ENCODE results near the gene TBX2.

TBX2 gene

GRCh38 chr17:61368049-61368831 is 31.4 kb upstream of the TBX2 start:
- in situ Hi-C loops (cut with MboI; ENCODE audit: low sequenced_read_pairs) = no loop called here

DNA sequence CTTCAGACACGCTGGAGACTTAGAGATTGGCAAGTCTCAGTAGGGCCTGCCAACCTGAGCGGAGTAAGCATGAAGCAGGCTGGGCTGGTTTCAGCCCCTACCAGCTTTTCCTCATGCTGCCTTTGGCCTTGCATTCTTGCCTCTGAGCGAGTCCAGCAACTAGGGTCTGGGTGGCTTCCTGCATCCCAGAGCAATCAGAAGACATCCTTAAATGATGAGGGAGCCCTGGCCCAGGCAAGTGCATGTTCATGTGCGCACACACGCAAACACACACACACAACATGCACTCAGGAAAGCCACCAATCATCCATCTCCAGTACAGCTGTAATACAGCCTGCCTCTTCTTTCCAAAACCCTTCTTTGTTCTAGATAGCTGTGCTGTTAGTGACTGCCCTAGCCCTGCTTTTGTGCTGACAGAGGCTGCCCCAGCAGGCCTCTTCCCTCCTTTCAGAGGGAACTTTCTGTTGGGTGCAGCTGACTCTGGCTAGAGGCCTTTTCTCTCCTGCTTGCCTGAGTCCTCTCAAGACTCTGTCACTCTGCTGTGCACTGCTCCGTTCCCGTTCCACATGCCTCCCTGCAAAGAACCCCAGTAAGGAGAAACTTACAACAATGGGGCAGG is 30.7 kb upstream of the TBX2 start:
- in situ Hi-C loops (cut with MboI; ENCODE audit: low sequenced_read_pairs) = no loop called here

- in situ Hi-C loops (cut with MboI; ENCODE audit: low sequenced_read_pairs) = no loop called here
These were observed 29.9 kb upstream of the TBX2 start for GRCh38 chr17:61369751-61370150.

DNA sequence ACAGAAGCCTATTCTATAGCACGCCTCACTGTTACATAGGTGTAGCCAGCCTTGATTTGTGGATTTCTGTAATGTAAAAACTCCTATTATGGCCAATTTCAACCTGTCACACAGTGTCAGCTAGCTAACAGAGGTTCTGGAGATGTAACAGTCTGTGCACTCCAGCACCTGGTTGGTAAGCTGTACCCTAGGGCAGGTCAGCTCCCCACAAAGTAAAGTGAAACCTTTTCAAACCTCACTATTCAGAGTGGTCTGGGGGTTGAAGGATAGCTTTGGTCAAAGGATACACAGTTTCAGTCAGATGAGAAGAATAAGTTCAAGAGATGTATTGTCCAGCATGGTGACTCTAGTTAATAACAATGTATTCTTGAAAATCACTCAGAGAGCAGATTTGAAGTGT is 28.5 kb upstream of the TBX2 start:
- in situ Hi-C loops (cut with MboI; ENCODE audit: low sequenced_read_pairs) = no loop called here

DNA sequence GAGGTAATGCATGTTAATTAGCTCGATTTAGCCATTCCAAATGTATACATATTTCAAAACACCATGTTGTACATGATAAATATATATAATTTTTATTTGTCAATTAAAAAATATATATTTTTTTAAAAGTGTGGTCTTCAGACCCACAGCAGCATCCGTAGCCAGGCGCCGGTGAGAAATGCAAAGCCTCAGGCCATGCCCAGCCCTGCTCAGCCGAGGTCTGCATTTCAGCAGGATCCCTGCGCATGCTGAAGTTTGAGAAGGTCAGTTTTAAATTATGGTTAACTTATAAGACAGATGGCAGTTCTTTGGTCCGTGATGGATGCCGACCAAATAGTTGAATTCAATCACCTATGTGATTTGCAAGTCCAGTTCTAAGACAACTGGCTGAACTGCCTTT is 28.0 kb upstream of the TBX2 start:
- in situ Hi-C loops (cut with MboI; ENCODE audit: low sequenced_read_pairs) = no loop called here

DNA sequence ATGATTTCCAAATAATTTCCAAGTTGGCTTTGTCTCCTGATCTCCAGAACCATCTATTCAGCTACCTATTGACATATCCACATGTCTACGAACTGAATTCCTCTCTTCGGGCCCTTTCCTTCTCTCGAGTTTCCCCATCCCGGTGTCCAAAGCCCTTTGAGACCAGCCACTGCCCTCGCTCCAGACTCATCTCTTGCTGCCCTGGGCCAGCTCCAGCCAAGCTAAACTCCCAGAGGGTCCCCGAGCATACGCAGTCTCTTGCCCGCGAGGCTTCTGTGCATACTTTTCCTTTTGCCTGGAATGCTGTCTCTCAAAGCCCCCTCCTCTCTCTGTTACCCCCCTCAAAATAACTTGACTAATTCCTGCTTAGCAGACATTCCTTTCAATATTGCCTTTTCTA is 27.2 kb upstream of the TBX2 start:
- in situ Hi-C loops (cut with MboI; ENCODE audit: low sequenced_read_pairs) = no loop called here

- in situ Hi-C loops (cut with MboI; ENCODE audit: low sequenced_read_pairs) = no loop called here
These were observed 22.5 kb upstream of the TBX2 start for GRCh38 chr17:61376931-61377838.

- in situ Hi-C loops (cut with MboI; ENCODE audit: low sequenced_read_pairs) = no loop called here
These were observed 20.8 kb upstream of the TBX2 start for GRCh38 chr17:61378658-61379456.

DNA sequence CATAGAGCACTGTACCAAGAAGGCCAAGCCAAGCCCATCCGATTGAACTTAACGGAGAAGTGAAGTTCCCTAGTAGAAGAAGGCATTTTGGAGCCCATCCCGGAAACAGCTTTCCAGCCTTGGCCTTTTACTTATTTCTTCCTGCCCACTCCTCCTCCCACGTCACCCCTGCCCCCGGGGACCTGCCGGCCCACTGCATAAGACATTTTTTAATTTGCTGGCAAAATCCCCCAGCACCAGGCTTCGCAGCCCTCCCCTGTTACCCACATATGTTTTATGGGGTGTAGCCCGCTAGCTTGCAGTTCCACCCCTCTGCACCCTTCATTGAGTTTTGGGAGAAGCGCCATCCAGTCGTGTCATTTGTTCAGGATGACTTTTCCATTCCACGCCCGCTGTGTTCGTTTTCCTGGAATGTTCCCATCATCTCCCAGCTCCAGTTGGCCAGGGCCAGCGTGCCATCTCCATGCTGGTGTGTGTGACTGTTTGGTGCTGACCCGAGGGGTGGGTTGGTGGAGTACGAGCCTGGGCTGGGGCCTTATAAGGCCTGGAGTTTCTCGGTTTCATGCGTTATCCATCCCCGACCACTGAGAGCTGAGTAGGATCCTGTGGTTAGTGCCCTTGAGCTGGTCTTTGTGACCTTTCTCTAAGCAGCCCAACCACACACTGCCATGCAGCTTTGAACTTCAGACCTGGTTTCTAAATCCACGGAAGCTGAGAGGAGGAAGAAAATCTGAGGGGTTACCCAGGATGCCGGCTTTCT is 20.0 kb upstream of the TBX2 start:
- in situ Hi-C loops (cut with MboI; ENCODE audit: low sequenced_read_pairs) = no loop called here

GRCh38 chr17:61380217-61380835 is 19.3 kb upstream of the TBX2 start:
- in situ Hi-C loops (cut with MboI; ENCODE audit: low sequenced_read_pairs) = no loop called here

DNA sequence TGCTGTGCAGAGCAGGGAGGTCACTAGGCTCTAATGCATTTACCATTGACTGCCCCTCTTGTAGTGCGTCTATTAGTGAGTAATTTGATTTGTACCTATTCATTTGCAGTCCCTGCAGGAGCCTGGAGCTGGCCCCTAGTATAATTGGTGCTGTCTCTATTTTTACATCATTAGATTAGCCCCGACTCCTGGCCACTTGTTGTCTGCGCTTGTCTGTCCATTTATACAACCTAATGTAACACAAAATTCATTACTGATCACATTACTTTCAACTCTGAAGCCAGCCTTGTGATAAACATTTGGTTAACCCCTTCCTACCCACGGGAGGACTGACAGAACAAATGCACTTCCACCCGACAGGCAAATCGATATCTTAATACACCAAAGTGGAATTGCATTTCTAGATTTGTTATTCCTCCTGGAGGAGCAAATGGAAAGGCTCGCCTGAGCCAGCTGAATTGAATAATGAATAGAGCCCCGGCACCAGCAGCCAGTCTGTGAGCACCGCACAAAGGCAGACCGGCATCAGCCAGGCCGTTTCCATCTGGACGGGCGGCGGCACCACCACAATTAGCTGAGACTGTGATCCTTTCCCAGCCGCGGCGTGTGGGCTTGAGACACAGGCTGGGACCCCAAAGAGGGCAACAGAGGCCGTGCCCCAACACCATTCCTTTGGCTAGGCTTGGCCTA is 18.7 kb upstream of the TBX2 start:
- in situ Hi-C loops (cut with MboI; ENCODE audit: low sequenced_read_pairs) = no loop called here

GRCh38 chr17:61381537-61381936 is 18.1 kb upstream of the TBX2 start:
- in situ Hi-C loops (cut with MboI; ENCODE audit: low sequenced_read_pairs) = no loop called here

DNA sequence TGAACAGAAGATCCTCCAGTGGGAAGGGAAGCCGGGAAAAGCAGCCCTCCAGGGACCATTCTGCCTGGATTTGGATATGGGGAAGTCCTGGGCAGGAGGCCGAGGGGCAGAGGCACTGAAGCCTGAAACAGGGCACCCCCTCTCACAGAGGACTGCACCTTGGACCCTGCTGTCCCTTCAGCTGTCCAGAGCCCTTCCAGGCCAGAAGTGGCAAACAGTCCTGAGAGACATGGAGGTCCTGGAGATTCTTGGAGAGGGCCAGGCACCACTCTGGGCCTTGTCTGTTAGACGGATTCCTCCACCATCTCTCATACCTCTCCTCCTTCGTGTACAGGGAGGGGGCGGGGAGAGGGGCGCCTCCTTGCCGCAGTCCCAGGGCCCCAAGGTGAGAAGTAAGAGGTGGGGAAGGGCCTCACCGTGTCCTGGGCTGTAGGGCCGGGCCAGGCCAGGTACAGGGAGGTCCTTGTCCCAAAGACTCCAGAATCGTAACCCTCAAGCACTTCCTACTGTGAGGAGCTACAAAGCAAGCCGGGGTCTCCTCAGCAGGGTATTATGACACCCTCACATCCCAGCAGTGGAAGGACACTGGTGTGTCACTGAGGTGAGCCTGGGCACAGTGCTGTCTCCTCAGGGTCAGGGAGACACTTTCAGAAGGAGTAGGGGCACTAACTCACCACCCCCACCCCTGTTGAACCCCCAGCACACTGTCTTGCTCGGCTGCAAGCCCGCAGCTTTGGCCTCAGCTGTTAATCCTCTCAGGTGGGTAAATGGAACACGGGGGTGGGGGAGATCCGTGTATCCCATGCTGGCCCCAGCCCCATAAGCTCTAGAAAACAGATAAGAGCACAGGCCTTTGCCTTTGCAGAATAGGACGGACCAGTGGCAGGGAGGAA is 16.6 kb upstream of the TBX2 start:
- in situ Hi-C loops (cut with MboI; ENCODE audit: low sequenced_read_pairs) = no loop called here

DNA sequence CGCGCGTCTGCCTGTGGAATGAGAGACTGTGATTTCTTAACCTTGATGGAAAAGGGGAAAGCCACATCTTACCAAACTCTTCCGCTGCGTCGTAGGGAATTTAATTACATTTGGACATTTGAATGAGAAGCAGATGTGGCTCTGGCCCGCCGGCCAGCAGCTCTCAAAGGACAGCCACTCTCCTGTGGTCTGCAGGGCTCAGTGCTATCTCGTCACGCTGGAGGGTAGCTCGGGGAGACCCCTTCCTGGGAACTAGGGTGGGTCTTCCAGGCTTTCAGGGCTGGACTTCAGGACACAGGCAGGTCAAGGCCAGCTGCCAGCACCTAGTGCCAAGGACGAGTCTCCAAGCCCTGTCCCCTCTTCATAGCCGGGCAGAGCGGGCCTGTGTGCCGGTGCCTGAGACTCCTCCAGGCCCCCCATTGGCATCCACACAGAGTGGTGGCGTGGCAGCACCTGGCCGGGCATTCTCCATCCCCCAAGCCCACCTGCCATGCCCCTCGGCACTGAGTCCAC is 15.9 kb upstream of the TBX2 start:
- in situ Hi-C loops (cut with MboI; ENCODE audit: low sequenced_read_pairs) = no loop called here

DNA sequence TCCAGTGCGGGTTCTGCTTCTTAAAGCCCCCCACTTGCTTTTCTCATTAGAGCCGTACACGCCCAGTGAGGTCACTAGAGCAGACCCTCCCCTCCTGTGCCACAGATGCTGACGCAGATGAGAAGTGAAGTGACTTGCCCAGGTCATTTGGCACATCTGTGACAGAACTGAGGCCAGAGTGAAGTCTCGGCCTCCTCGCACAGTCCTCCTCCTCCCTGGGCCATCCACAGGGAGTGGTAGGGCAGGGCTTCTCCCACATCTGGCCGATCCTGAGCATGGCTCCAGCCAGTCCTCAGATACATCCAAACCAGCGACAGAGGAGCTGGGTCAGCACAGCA is 15.3 kb upstream of the TBX2 start:
- in situ Hi-C loops (cut with MboI; ENCODE audit: low sequenced_read_pairs) = no loop called here

DNA sequence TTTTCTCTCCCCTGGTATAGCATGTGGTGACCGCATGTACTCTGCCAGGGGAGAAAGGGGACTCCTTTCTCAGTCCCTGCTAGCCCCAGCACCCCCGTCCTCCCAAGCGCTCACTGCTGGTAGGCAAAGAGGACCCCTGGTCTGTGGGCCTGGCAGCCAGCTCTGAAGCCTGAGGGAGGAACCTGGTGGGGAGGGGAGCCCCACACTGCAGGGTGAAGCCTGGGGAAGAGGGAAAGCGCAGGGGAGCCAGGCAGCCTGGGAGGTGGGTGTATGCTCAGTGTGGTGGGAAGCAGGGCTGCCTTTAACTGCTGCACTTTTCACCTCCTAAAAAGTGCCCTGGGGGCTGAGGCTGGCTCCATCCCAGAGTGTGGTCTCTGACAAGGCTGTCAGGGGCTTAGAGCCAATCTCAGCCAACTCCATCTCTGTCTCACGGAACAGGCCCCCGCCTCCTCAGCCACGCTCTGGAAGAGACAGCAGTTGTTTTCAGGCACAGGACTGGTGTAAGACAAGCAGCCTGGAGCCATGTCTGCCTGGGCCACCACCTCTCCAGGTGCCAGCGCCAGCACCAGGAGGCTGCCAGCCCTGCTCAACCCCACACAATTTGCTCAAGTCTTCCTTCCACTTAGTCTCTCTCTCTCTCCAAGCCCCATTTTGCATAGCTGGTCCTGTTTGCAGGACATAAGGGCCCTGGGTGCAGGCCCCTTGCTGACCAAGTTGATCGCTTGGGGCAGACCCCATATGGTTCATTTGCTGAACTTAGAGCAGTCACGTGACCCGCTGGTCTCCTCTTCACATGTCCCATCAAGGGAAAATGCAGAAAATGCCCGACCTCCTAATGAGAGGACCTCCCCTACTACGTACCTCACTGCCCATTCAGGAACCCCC is 14.7 kb upstream of the TBX2 start:
- in situ Hi-C loops (cut with MboI; ENCODE audit: low sequenced_read_pairs) = no loop called here

- in situ Hi-C loops (cut with MboI; ENCODE audit: low sequenced_read_pairs) = no loop called here
These were observed 13.9 kb upstream of the TBX2 start for GRCh38 chr17:61385577-61386236.

Measured in HL-60/S4 (cell line).